Ovary (tissue), 9 donors: Measurements from ENCODE around the gene NES. TPM values are rescaled to one million over a fixed set of nuclear protein-coding genes. Genes with fewer than 3 reads are reported as not detected.

ENCODE experiments used
- DNase-seq, 5 donors: peaks; one replicate each; pipeline ENCODE4 v3.0.0-alpha.2; 2019 to 2020
- H3K27ac ChIP-seq, 2 donors: fragments of 200-600 bp; one replicate each; pipeline versions ENCODE4 v1.5.1 to v1.8.0; 2019 to 2022
- H3K27me3 ChIP-seq: fragments of 200-600 bp; one replicate; pipeline ENCODE4 v1.8.0; 2022
- H3K36me3 ChIP-seq: fragments of 200-600 bp; sonication (generic); one replicate; pipeline ENCODE4 v1.5.1; 2019
- H3K4me1 ChIP-seq: one replicate; pipeline ENCODE4 v1.8.1; 2013; ENCODE audit warnings: mild to moderate bottlenecking, moderate library complexity; ENCODE audit not compliant: insufficient read depth
- H3K4me3 ChIP-seq: fragments of 200-600 bp; sonication (generic); one replicate; pipeline ENCODE4 v1.5.1; 2017
- H3K9me3 ChIP-seq, 2 donors: fragments of 200-600 bp in 1 of 2; sonication (generic) in 1 of 2; one replicate each; pipeline versions ENCODE4 v1.5.1 to v1.8.1; 2013 to 2019; ENCODE audit warnings: mild to moderate bottlenecking in 1 of 2, moderate library complexity in 1 of 2
- EP300 ChIP-seq: sonication (generic); formaldehyde crosslinking; IDR thresholded peaks from one replicate; pipeline ENCODE4 v1.6.1; 2017; ENCODE audit warnings: antibody characterized with exemption
- POLR2A ChIP-seq: fragments of 450-650 bp; IDR thresholded peaks from one replicate; pipeline ENCODE4 v1.6.1; 2017; ENCODE audit warnings: antibody characterized with exemption, mild to moderate bottlenecking, moderate library complexity
- WGBS, 3 donors: extraction: QIAGEN DNeasy Blood & Tissue Kit in 1 of 3; methylation state at CpG; one replicate each; pipeline versions ENCODE4 v1.1.5 to v1.1.7; 2013 to 2017; 5-methylcytosine and 5-hydroxymethylcytosine counted together
- intact Hi-C, 4 donors: fragments of 100-400 bp; cut with DNase I; formaldehyde crosslinking; loops; one replicate each; pipeline versions ENCODE4 v1.11.0 to v1.15.1; 2022 to 2023
- polyA plus RNA-seq, 2 donors: library from polyadenylated mRNA; stranded (reverse); fragments of 200-250 nt in 1 of 2; fragments of 350-450 nt in 1 of 2; fragmentation: Illumina TruSeq in 1 of 2; extraction: RNeasy Lipid Tissue Mini Kit (QIAGEN cat#74804) in 1 of 2; gene quantifications; one replicate each; pipeline ENCODE4 v1.2.3, GENCODE V29; 2013 to 2014
- total RNA-seq, 7 donors: library from RNA; depleted of rRNA in 2 of 7; stranded (reverse); fragments of >200 nt in 2 of 7; fragmentation: NEBNext Ultra II Directional in 3 of 7; extraction: Animal tissue kit (Norgen Biotek cat#: 25700) in 3 of 7; gene quantifications; one replicate each; pipeline versions ENCODE4 v1.1.0 to v1.2.4, GENCODE V29; 2016 to 2023
- TF ChIP-seq, protein P1 (sequence below), 3 donors: fragments of 450-650 bp in 2 of 3; fragments of 200-600 bp in 1 of 3; IDR thresholded peaks; one replicate each; pipeline versions ENCODE4 v1.5.1 to v1.8.0; 2016 to 2022; ENCODE audit warnings: antibody characterized with exemption in 3 of 3, mild to moderate bottlenecking in 1 of 3
- donor health status: DM: no; HTN: no; CAD: no; lungs with moderate emphysema.
- donor health status: DM: no; HTN: no; CAD: no.
- donor health status: Bipolar disorder and iron deficiency.
- donor health status: DM: yes; HTN: yes; CAD: no.
- donor health status: DM: no; HTN: no; CAD: no.
- donor health status: DM: yes; HTN: yes; CAD: no.

The NES gene
- total and polyA plus RNA-seq, 9 donors: 3.5 to 32.9 (median 11.3) TPM

DNA sequence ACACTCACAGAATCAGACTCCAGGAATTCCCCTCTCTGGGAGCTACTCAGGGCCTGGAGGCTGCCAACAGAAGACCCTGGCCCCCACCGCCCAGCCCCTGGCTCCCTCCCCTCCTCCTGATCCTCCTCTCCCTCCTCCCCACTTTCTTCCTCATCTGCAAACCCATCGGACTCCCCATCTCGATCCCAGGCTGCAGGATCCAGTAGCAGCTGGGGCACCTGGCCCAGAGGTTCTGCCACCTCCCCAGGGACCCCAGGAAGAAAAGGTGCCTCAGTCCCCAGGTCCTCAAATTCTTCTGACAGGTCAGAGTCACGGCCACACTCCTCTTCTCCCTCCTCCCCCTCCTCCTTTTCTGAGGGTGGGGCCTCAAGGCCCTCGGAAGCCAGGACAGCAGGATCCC is 7.4 kb downstream of the NES start:
- WGBS, 3 donors: 50 to 64% (median 63%) methylated on average over 5 of the region's 5 CpGs
- H3K27ac ChIP-seq: no peak overlapping the region
- intact Hi-C loops: no loop called here

DNA sequence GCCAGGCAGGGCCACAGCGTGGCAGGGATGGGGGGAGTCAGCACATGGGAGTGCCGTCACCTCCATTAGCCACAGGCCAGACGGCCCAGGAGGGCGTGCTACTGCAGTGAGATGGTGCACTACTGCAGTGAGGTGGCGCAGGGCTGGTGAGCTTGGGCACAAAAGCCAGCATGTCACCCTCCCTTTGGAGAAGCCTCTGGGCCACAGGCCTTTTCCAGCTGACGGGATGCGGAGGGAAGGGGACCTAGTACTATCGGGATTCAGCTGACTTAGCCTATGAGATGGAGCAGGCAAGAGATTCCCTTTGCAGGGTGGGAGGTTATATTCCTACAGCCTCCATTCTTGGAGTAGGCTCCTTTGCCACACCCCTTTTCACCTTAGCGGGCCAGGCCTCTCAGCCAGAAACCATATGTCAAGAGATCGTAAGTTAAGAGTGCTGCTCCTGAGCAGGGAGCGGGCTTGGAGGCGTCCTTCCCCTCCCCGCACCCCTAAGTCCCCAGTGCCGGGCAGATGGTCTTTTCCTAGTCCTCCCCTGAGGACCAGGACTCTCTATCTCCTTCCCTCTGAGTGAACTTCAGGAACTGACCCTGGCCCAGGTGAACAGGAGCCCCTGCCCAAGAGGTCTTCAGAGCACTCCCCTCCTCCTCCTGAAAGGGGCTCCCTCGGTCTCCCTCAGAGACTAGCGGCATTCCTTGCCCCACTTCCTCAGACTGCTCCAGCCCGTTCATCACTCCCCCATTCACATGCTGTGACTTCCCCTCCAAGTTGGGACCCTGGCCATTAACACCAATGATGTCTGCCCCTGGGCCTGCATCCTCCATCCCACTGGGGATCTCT is 8.2 kb downstream of the NES start:
- H3K4me1 ChIP-seq: no peaks in the 10 kb centered on the region
- H3K9me3 ChIP-seq: no peaks in the 10 kb centered on the region
- H3K36me3 ChIP-seq: no peaks in the 10 kb centered on the region
- TF ChIP-seq EP300: no peak
- no peak overlapping the region for H3K4me3 ChIP-seq
- intact Hi-C loops: no loop called here
- 78 to 87% (median 84%) methylated on average over 17 of the region's 17 CpGs for WGBS, 3 donors
- DNase-seq: peak in 1 of 5 donors; percentile 11
- H3K27me3 ChIP-seq: no peaks in the 10 kb centered on the region
- no peak overlapping the region for H3K27ac ChIP-seq

More for the DNA sequence above, 7.4 kb downstream of the NES start:
- H3K36me3 ChIP-seq: no peaks in the 10 kb centered on the region
- no peaks in the 10 kb centered on the region for H3K4me1 ChIP-seq
- TF ChIP-seq EP300: no peak
- TF ChIP-seq, protein P1, sequence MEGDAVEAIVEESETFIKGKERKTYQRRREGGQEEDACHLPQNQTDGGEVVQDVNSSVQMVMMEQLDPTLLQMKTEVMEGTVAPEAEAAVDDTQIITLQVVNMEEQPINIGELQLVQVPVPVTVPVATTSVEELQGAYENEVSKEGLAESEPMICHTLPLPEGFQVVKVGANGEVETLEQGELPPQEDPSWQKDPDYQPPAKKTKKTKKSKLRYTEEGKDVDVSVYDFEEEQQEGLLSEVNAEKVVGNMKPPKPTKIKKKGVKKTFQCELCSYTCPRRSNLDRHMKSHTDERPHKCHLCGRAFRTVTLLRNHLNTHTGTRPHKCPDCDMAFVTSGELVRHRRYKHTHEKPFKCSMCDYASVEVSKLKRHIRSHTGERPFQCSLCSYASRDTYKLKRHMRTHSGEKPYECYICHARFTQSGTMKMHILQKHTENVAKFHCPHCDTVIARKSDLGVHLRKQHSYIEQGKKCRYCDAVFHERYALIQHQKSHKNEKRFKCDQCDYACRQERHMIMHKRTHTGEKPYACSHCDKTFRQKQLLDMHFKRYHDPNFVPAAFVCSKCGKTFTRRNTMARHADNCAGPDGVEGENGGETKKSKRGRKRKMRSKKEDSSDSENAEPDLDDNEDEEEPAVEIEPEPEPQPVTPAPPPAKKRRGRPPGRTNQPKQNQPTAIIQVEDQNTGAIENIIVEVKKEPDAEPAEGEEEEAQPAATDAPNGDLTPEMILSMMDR (IDR thresholded peaks at IDR 0.05): no peak
- TF ChIP-seq POLR2A: no peak
- H3K27me3 ChIP-seq: no peaks in the 10 kb centered on the region
- no peak overlapping the region for H3K4me3 ChIP-seq
- H3K9me3 ChIP-seq: no peaks in the 10 kb centered on the region
- DNase-seq: peak in 1 of 5 donors; percentile 10

DNA sequence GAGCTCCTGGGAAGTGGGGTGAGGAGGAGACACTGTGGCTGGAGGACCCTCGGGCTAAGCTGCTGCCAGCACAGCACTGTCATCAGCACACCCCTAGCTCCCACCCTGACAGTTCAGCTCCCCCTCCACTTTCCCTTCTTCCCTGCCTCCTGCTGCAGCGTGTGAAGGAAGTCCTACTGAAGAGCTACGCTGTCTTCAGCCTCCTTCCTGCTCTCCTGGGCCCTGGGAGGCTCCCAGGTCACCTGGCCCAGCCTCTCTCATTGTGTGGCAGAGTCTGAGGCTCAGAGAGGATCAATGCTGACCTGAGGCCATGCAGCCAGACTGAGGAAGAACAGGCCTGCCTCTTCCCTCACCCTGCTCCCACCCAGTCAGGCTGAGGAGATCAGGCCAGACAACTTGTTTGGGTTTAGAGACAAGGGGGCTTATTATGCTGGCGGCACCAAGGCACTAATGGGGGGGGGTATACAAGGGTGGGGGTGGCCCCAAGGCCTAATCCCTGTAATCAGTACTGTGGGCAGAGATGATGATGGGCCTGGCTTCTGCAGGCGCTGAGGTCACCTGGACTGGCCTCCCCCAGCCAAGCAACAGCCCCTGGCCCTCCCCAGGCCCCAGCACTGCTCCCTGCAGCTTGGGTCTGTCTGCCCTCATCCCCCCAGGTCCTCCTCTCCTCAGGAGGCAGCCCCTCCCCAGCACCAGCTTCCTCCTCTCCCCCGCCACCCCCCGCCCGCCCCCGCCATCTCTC is 9.1 kb downstream of the NES start:
- Histone ChIP-seq H3K4me3 (no peak overlapping the region), H3K27me3 (no peaks in the 10 kb centered on the region), H3K36me3 (no peaks in the 10 kb centered on the region), H3K4me1 (no peaks in the 10 kb centered on the region), H3K9me3 (no peaks in the 10 kb centered on the region), H3K27ac (peak overlapping the region; percentile 30 to 66)
- peak in 1 of 5 donors; percentile 10 for DNase-seq
- 67 to 77% (median 72%) methylated on average over 6 to 9 of the region's 9 CpGs for WGBS, 3 donors
- TF ChIP-seq, protein P1 (IDR thresholded peaks at IDR 0.05): no peak
- TF ChIP-seq POLR2A (no peak), EP300 (no peak)
- intact Hi-C loops: no loop called here

DNA sequence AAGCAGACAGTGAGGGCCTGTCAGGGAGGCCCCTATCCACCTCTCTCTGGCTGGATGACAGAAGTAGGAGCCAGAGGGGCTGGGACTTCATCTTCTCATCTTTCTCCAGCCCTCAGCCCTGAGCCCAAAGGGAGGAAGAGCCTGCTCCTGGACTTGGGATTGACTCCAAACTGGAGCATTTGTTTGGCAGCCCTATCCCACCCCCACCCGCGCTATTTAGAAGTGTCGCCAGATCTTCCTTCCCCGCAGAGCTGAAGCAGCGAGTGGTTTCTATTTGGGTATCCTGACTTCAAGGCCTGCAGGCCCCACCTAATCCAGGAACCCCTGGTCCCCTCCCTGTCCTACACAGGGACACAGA is 9.6 kb downstream of the NES start:
- Histone ChIP-seq H3K27ac (peak overlapping the region; percentile 30 to 66), H3K27me3 (no peaks in the 10 kb centered on the region), H3K4me1 (no peaks in the 10 kb centered on the region), H3K4me3 (no peak overlapping the region), H3K9me3 (no peaks in the 10 kb centered on the region), H3K36me3 (no peaks in the 10 kb centered on the region)
- DNase-seq: peak in 2 of 5 donors; percentile 20 to 45
- 0 to 10% (median 8%) methylated on average over 5 of the region's 5 CpGs for WGBS, 3 donors
- intact Hi-C loops: no loop called here
- TF ChIP-seq EP300: no peak
- TF ChIP-seq POLR2A: no peak
- TF ChIP-seq, protein P1 (IDR thresholded peaks at IDR 0.05): no peak
